Stimulated activated CD4-positive, alpha-beta T cell treated with anti-CD3 and anti-CD28 coated beads, TNF-alpha, amount 100 ng/mL, for 1 hour (primary cell): ENCODE data around the gene CDH2.

ENCODE experiments used
- DNase-seq, 3 donors: peaks; one replicate each; pipeline ENCODE4 v3.0.0-alpha.2; 2020; ENCODE audit warnings: low read depth in 3 of 3, low spot score in 1 of 3

The CDH2 gene

DNA sequence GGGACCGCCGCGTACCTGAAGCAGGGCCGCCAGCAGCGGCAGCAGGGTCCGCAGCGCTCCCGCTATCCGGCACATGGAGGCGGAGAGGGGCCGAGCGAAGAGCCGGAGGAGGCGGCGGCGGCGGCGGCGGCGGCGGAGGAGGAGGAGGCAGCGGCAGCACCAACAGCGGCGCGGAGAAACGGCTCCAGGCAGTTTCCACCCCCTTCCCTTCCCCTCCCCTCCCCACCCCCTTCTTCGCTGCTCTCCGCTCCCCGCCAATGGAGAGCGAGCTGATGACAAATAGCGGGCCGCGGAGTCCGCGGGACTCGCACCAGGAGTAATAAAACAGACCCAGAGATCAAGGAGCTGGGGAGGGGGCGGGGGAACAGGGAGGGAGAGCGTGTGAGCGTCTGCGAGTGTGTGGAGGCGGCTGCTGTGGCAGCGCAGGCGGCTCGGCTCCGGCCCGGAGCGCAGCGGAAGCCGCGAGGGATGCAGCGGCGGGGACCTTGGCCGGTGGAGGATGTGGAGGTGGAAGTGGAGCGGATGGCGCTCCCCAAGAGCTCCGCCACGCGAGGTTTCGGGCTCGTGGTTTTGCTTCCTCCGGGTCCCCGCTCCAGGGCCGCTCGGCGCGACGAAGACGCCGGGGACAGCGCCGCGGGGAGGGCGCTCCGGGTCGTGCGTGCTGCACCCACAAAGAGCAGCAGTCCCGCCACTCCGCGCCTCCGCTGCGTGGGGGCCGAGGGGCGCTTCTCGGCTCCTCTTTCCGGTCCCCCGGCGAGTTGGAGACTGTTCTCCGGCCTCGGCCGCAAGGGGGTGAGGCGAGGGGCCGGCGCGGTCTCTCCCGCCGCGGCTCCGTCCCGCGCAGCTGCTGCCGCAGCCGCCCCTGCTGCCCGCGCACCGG is at the start of gene CDH2:
Gene CDH2, minus strand, starts transcription at position 183 of the 880 bp plus-strand sequence. Its CDS starts 108 bp downstream, at position 75.
- DNase-seq: no peak

DNA sequence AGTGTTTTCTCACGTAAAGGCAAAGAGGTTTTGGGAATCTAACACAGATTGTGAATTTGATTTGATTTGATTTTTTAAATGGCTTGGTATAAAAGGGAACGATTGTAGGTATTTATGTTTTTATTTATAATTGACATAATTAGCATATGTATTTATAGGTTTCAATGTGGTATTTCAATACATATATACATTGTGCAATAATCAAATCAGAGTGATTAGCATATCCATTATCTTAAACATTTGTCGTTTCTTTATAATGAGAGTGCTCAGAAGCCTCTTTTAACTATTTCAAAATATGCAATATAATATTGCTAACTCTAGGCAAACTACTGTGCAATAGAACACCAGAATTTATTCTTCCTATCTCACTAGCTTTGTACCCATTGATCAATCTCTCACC is 35.1 kb upstream of the CDH2 start:
- DNase-seq: no peak

DNA sequence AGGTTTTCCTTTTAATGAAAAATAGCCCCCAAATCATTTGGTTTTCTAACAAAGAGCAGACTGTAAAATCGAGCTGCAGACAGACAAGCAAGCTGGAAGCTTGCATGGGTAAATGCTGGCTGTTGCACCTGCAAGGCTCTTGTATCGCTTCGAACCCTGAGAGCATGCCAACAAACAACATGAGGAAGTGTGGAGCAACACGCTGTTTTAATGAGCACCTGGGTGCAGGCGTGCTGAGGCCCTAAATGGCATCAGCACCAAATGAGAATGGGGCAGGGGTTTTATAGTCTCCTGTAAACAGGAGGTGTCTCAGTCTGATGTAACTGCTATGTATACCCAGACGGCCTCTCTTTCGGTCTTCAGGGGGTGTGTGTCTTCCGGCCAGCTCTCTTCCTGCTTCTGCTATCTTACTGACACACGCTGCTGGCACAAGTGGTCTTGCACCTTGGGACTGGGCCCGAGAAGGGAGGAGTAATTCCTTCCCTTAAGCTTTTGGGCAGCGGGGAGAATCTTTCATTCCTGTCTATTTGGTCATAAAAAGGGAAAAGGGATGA is 31.9 kb upstream of the CDH2 start:
- DNase-seq: no peak

DNA sequence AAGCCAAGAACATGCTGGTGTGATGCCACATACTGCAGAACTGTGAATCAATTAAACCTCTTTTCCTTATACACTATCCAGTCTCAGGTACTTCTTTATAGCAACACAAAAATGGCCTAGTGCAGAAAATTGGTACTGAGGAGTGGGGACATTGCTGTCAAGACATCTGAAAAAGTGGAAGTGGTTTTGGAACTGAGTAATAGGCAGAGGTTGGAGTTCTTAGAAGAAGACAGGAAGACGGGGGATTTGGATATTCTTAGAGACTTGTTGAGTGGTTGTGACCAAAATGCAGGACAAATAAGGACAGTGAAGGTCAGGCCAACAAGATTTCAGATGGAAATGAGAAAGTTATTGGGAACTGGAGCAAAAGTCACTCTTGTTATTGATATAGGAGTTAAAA is 31.3 kb upstream of the CDH2 start:
- DNase-seq: no peak

DNA sequence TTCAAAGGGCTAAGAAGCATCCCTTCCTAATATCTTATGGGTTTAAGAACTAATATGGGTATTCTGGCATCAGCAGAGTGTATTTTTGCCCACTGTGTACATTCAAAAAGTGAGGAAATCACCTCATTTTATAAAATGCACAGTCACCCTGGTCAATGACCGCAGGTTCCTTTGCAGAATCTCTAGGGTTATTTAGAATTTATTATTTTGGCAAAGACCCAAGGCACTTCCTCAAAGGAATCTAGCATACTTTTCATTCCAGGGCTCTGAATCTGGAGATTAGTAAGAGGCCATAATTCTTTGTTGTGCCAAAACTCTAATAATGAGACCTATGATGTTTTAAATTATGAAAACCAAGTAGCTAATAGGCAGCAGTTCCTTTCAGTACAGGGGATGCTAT is 27.2 kb upstream of the CDH2 start:
- DNase-seq: no peak

DNA sequence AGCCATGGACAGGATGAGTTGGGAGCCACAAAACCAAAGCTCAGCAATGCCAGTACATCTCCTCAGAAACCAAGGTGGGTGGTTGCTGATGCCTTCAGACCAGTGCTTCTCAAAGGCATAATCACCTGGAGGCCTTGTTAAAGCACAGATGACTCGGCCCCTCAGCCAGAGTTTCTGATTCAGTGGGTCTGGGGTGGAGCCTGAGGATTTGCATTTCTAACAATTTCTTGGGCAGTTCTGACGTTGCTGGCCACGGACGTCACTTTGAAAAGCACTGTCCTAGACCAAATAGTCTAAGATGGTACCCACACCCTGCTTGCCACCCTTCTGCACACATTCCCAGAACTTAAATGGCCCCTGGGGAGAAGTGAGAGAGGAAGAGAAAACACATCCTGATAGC is 24.1 kb upstream of the CDH2 start:
- DNase-seq: no peak

DNA sequence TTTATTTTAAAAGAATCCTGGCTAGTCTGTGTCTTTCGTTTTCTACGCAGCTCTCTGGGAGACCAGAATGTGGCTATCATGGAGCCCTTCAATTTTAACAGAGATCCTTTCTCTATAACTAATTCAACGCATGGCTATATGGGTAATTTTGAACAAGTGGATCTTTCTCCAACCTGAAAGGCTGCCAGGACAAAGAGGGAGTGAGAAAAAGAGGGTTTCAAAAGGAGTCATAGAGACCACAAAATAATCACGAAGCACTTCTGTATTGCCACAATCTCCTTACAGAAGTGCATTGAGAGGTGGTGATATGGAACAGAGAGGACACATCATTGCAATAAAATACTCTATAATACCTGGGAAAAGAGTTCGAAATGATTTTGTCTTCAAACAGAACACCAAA is 21.7 kb upstream of the CDH2 start:
- no peak for DNase-seq

DNA sequence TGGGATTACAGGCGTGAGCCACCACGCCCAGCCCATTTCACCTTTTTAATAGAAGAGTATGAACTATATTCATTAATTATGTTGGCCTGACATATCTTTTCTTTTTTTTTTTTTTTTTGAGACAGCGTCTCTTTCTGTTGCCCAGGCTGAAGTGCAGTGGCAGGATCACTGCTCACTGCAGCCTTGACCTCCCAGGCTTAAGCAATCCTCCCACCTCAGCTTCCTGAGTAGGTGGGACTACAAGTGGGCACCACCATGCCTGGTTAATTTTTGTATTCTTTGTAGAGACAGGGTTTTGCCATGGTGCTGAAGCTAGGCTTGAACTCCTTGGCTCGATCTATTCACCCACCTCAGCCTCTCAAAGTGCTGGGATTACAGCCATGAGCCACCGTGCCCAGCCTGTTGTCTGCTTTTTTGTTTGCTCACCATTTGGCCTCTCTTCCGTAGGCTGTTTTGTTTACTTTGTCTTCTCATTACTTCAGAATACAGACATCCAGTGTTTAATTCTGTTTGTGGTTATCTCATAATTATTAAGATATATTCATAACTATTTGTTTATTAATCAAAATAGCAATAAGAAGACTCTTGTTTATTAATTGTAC is 16.3 kb upstream of the CDH2 start:
- DNase-seq: no peak

DNA sequence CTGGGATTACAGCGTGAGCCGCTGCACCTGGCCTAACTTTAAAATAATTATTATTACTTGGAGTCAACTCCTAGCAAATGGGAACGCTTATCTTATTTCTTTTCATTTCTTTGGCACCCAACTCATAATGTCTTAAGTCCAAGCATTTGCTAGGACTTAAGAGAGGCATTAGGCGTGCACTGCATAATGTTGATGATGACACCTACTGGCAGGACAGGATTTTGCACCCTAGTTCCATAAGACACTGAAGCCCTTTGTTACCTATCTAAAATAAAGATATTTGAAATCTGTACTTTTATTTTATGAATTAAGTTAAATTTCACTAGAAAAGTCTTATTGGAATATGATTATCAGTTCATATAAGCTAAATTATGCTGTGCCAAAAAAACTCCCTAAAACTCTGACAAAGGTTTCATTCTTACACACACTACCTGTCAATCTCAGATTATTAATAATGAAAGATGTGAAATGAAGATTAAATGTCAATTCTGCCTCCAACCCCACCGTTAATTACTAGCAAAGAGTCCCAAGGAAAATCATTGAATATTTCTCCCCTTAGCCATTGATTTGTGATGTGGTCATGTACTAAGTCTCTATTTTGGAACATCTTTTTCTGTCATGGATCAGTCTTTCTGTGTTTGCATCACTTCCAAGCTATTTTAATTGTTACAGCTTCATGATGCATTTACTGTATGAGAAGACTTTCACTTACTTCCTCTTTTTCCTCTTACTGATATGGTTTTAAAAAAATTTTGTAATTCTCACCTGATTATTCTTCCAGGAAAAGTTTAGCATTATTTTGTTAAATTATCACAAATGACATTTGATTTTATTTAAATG is 12.7 kb upstream of the CDH2 start:
- DNase-seq: no peak

DNA sequence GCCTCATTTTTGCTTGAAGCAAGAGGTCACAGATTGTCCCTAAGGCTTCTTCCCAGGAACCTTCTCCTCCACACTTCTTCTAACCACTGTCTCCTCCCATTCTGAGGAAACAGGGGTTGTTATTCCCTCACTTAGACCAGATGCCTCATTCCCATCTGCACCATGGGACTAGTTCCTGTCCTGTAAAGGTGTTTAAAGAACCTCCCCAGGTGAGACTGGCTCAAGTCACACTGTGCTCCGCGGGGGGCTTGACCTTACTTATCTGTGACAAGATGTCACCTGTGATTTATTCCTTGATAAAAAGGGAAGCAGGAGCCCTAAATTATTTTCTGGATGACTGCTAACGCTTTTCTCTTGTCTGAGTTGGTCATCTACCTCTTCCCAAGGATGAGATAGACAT is 8.2 kb upstream of the CDH2 start:
- no peak for DNase-seq

DNA sequence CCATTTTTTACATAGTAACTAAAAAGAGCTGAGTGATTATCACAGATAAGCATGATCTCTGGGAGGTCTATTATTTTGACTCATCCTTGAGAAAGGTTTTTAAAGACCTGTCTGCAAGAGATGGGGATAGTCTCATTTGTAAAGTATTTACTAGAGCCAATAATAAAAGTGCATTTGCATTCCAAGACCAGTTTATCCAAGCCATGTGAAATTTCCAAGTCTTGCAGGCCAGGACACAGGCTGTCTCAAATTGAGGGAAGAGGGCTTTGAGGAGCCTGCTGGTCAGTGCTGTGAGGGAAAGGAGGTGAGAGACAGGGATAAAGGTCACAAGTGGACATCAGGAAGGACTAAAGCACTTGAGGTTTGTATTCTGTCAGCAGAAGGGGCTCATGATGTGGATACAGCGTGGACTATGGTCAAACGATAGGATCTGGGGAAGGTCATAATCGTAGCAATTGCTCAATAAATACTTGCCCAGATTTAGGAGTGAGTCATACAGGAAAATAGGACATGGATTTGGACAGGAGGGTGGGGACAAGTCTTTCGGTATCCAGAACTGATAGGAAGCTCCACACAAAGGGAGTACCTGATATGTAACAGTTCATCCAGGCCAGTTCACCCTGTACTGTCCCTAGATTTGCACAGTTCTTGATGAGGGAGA is 6.6 kb upstream of the CDH2 start:
- DNase-seq: no peak

DNA sequence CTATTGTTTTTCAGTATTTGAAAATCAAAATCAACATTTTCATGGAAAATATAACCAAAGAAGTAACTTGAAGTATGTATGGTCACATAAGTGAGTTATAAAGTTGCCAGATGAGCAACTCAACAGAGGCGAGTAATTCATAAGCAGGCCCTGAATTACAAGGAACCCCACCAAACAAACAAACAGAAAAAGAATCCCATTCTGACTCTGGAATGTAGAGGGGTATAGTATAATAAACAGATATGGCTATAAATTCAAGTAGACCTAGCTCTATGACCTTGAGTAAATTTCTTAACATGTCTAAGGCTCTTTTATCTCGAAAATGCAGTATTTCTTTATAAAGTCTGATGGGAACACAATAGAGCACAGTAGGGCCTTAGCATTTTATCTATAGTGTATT is 4.7 kb upstream of the CDH2 start:
- no peak for DNase-seq

DNA sequence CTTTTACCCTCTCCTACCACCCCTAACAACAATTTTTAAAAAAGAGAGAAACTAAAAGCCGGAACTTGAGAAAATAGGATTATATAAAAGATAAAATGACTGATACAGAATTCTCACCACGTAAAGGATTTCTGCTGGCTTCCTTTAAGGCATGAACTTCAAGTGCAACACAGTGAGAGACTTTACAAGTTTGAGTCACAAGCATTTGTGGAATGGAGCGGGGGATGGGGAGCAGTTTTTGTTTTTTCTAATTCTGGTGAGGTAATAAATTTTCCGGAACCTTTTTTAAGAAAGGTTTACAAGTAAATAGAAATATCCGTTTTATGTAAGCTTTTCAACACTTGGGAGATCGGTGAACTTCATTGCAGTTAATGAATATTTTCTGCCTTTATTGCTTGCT is 1.8 kb upstream of the CDH2 start:
- no peak for DNase-seq

DNA sequence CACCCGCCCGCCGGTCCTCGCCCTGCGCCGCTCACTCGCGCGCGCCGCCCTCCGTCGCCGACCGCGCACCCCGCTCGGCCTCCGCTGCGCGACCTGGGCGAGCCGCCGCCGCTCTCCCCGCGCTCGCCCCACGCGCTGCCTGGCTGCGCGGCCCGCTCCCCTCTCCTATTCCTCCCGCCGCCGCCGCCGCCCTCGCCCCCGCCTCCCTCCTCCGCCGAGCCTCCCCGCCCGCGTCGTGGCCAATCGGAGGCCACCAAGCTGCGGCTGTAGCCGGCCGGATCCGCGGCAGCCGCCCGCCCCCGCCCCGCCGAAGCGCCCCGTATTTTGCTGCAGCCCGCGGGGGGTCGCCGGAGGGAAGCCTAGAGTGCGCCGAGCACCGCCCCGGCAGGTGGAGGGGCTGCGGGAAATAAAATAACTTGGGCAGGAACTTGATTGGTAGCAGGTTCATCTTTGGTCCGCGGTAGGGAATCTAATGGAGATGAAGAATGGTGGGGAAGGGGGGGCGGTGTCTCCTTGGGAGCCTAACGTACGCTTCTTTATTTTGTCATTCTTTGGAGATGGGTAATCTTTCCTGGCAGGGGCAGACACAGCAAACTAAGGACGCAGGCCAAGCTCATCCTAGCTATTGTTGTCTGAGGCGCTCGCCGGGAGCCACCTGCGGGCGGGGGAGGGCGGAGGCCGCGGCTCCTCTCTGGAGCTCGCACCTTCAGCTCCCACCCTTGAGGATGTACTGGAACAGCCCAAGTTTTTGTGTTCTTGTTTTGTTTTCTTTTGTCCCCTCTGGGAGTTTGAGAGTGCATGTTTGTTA is 1.1 kb upstream of the CDH2 start:
- DNase-seq: no peak

DNA sequence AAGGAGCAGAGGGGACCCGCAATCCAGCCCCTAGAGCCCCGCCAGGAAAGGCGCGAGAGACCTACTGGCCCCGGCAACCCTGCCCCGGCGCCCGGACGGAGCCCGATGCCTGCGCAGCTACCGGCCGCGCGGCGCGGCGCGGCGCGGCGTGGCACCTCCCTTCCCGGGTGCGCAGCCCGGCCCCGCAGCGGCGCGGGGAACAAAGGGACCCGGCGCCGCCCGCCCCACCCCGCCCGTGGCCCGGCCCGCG is 307 bp downstream of the CDH2 start:
- no peak for DNase-seq

DNA sequence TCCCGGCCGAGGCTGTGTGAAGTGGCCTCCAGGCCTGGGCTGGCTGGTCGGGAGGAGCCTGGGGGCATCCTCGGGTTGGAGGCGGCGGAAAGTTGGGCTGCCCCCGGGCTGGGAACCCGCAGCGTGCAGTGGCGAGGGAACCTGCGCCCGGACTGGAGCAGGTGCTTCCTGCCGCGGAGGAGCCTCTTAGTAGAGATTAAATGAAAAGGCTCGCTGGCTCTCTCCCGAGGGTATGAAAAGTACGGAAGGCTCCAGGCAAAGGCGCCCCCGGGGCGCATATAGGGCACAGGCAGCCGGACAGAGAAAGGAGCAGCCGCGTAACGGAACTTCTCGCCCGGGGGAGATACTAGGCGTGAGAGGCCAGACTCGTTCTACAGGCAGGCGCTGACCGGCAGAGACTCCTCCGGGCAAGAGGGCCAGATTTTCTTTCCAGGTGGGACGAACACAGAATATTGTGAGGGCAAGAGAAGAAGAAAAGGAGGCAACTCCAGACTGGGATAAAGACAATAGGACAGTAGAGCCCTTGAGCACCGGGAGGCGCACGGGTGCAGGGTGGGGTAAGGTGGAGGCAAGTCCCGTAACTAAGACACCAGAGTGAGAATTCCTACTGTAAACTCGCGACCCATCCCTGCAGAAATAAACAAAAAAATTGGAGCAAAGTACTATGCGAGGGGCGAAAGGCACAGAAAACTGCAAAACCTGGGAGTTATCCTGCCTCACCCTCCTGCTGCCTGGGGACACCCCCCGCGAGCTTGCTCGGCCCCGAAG is 816 bp downstream of the CDH2 start:
- no peak for DNase-seq

DNA sequence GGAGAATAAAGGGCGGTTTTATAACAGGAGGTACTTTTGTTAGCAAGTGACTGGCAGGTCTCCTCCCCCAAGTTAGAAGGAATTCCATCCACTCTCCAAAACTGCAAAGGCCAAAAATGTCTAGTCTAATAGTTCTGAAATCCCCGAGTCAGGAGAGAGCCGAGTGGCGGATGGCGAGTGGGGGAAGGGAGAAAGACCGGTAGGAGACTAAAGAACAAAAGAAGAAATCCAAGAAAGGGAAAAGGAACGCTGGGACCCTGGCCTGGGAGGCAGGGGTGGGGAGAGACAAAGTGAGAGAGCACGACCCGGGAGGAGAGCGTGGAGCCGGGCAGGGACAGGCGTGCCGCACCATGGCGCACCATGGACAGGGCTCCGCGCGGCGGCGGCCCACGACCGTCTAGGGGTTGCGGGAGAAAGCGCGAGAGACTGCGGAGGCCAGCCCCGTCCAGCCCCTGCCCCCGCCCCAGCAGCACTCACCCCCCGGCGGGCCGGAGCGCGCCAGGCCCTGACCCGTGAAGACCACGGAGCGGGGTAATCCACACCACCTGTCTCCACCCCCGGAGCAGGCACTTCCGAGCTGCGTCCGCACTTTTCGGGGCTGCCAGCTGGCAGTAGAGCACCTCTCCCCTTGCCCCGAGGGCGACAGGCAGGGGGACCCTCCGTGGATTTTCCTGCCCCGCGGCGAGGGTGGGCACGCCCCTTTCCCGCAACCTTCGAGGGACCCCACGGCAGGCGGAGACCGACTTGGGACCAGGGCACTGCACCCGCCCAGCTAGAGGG is 1.6 kb downstream of the CDH2 start:
- DNase-seq: no peak

DNA sequence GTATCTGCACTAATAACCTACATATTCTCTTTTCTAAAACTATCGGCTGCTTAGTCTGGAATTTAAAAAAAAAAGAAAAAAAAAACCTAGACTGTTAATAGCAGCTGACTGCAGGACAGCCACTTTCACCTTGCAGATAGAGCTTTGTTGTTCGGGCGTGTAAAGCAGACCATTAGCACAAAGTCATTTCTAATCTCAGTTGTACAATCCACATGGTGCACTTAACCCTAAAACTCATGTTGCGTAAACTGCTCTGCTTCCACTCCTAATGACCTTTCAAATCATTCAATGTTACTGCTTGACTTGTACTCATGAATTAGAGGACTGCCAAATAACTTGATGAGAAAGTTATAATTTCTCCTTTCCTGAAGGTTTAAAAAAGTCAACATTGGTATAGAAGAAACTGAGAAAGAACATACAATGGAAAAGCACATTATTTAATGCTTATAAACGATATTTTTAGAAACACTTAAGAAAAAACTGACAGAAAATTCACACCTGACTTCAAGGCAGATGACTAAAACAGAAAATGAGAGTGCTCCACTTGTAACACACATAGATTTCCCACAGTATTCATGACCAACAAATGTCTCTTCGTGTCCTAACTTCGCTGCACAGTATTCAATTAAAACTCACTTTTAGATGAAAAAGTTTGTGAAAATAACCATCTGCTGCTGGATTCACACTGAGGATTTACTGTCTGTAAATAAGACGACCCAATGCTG is 2.6 kb downstream of the CDH2 start:
- DNase-seq: no peak
